Activated effector memory CD4-positive, alpha-beta T cell treated with Interleukin-2 at 50 U/mL for 16 hours (primary cell): Measurements from ENCODE around the gene EPAS1.

Experiments used
- DNase-seq: peaks from one replicate; pipeline ENCODE4 v3.0.0-alpha.2; 2020

EPAS1 gene

DNA sequence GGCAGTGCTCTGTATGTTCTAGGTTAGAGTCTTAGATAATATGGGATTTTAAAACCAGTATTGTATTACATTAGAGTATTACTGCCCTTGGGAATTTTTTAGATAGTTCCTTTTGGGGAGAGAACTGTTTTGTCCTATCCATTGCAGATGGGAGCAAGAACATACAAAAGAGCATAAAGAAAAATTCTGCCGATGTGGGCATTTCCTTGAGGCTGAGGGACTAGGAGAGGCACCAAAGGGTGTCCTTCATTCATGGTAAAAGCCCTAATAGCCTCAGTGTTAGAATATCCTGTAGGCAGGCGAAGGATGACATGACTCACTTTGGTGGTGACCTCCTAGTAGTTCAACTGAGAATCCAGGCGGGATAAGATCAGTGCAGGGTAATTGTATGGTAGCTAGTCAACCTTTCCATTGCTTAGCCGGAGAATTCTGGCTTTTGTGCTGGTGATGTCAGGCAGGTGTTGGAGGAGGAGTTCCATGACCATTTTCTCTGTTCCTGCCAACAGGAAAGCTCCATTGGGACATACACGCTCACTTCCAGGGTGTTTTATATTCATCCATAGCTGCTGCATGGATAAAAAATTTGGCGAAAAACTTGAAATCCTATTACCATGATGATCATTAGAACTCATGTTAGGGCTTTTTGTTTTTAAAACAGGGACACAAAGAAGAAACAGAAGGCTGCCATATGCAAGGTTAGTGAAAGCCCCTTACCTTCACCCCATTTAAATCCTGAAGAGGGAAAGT lies 28.1 kb downstream of the EPAS1 start:
- no peak for DNase-seq

DNA sequence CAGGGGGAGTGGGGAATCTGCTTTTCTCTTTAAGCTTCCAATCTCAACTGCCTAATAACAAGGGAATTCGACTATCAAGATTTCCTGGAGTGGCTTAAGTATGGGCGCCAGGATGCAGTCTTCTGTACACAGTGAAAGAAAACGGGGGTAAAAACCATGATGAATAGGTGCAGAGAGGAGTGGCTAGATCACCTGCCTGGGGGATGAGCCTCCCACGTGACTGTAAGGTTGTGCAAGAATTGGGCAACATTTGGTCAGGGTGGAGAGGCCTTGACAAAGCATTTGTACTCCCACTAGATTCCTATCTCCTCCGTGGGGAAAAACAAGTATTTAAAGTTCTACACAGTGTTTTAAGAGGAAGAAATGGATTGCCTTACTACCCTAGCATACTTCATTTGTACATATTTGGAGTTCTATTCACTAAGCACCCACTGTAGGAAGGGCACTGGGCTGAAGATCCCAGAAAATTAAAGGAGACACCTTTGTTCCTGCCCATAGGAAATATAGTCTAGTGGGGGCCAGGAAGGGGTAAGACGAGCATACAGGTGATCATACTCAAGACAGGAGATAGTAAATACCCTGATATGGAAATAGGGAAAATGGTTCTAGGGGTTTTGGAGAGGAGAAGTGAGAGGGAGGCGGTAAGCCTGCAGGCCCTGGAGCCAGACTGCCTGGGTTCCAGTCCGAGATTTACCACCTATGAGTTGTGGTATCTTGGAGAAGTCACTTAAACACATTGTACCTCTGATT lies 29.2 kb downstream of the EPAS1 start:
- DNase-seq = no peak

DNA sequence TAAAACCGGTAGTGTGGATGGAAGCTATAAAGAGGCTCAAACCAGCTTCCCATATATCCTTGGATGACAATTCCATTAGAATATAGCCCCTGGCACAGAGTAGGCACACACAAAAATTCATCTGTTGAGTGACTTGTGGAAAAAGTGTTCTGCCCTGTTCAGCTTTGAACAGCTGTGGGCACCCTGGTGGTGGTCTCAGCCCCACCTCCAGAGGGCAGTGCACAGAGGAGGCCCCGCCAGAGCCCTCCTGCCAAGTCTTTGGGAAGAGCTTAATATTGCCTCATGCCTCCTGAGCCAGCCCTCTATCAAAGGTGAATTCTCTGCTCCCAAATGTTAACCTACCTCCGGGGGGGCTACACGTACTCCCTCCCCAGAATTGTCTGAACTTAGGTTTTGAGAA lies 30.4 kb downstream of the EPAS1 start:
- DNase-seq = no peak

DNA sequence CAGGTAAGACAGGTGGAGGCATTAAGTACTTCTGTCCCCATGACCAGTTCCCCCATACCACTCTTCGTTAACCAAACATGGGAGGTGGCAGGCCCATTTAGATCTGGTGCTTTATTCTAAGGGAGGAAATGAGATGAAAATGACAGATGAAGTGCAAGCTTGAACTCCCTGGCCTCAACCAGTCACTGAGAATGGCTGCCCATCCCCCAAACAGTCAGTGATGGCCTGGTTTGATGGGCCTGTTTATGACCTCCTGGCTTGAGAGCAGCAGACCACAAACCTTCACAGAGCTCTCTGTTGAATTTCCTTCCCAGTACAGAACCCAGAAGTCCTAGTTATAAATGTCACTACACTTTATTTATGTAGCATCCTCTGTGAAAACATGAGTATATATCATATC lies 31.1 kb downstream of the EPAS1 start:
- DNase-seq = no peak

DNA sequence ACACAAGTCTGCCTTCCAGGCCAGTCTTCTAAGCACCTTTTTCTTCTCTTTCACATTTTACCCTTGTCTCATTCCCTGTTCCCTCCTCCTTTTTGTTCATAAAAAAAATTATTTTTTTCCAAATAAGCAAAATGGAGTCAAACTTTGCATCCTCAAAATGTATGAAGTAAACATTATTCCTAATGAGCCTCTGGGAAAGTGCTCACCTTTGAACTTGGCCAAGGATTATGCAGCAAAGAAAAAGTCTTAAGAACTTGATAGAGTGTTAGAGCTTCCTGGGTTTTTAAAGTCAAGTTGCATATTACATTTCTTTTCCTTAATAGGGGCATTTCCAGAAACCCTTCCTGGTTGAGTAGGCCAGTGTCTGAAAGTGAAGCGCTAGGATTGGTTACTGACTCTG lies 31.6 kb downstream of the EPAS1 start:
- DNase-seq = no peak

DNA sequence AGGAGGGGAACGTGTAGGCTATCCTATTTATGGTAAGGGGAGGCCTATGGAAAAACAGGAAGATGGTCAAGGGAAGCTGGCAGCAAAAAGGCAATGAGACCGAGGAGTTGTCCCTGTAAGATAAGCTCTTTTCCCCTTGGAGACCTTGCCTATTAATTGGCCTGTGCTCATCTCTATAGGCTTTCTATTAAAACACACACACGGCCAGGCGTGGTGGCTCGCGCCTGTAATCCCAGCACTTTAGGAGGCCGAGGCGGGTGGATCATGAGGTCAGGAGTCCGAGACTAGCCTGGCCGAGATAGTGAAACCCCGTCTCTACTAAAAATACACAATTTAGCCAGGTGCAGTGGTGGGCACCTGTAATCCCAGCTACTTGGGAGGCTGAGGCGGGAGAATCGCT lies 32.1 kb downstream of the EPAS1 start:
- no peak for DNase-seq

DNA sequence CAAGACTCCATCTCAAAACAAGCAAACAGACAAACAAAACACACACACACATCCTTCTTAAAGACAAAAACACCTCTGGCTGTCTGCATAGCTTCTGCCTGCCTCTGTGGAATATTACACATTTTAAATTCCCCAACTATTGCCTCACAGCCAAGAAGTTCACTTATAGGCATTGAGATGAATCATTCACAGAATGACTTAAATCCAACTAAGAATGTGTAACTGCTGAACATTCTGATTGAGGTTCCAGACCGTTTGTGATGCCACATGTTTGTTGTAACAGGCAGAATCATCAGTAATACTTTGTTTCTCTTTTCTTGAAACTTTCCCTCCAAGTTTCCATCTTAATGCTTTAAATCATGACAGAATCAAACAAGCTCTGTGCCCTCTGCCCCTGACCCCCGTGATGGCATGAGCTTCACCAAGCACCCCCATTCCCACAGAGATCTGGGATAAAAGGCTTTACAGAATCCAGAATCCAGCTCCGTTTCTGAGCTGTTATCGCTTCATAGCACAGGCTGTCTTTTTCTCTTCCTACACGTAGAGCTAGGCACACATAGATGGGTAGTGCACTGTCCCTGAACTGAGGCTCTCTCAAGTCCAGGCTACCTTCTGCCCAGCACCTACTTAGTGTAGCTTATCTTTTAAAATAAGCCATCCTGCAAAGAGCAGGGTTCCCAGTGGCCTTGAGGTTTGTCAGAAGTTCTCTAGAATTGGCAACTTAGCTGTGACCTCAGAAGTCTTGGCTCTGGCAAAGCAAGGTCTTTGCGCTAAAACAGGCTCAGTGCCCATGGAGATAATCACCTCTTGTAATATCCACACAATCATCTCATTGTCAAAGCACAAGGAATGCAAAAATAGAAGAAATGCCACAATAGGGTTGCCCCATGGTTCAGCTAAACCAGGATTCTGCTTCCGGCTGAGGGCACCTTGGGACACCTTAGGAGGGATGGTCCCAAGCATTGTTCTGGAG lies 32.9 kb downstream of the EPAS1 start:
- no peak for DNase-seq

DNA sequence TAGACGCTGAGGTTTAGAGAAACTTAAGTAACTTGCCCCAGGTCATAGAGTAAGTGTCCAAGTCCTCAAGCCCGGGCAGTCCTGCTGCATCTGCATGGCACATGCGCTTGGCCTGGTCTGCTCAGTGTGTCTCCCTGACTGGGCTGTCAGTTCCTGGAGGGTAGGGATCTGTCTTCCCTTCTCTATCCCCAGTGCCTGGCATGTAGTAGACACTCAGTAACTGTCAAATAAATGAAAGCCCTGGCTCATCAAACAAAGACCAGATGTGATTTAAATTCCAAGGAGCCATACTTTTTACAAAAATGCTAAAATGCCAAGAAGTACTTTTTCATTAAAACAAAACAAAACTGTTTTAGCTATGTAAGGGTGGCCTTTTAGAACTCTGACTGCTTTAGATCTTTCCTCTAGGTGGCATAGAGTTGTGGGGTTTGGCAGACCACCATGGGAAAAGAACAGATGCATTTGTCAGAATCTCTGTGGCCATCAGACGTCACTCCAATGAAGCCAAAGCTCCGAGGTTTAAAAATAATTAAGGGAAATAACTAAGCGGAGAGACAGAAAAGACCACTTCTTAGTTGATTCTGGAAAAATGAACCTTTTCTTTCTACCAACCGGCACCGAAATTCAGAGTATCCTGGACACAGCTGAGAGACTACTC lies 34.0 kb downstream of the EPAS1 start:
- no peak for DNase-seq

DNA sequence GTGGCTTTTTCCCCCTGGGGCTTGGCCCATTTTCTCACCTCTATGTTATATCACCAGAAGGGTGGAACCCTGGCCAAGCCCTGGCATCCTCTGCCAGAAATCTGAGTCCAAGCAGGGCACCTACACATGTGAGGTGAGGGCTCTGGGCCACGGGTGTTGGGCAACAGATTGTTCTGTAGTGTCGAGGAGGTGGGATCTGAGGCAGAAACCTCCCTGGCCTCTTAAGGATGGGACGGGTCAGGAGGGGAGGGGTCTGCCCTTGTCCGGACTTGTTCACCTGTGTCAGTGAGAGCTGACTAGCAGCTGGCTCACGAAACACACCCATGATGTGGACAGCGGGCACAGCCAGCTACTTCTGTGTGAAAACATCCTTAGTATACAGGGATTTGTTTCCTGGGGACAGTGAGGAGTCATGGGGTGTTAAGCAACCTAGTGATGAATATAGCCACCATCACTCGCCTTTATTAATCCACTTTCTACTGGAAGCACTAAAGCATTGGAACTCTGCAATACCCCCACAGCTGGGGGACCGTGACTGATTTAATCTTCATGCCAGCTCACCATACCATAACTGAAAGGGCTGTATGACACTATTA lies 35.6 kb downstream of the EPAS1 start:
- no peak for DNase-seq

DNA sequence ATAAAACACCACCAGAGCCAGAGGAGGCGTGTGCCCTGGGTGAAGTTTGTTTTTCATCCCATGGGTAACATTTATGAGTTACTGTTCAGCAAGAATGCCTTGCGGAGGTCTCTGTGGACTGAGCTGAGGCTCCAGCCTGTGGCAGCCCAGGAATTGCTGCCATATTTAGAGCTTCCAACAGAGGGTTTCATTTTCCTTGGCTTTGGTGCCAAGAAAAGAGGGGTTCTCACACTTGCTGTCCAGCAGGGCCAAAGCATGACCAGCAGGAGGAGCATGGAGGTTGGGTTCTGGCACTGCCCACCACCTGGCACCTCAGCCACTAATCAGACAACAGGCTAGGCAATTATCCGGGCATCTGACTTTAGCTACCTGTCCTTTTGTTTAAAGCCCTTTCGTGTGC lies 36.7 kb downstream of the EPAS1 start:
- DNase-seq = no peak

DNA sequence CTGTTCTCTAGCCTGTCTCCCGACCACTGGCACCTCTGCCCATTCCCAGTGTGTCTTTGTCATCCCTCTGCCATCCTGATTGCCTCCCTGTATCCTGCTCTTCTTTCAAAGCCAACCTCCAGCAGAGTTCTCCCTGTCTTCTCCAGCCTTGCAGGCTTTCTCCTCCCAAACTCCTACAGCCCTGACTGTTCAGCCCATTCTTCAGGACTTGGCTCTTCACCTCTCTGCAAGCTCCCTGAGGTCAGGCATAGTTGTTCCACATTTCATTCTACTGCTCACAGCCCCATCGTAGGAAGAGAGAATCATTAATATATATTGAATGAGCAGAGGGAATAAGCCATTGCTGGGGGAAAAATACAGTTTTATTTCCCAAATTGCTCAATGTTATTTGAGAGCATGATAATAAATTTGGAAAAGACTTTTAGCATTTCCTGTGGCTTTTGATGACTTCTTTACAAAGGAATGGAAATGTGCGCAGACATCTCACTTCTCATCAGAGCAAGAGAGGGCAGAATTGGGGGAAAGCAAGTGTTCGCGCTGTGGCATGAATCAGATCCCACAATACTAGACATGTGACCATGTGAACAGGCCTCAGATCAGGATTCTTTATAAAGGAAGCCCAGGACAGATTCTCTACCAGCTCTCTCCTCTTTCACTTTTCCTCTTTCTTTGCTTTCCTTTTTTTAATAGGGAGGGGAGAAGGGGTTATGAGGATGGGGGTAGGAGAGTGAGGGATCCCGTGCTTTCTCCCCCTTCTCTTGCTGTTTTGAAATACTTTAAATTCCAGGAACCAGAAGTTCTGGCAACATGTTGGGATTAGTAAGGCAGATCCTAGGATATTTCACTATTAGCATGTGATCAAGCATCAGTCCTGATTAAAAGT lies 37.4 kb downstream of the EPAS1 start:
- DNase-seq = no peak

DNA sequence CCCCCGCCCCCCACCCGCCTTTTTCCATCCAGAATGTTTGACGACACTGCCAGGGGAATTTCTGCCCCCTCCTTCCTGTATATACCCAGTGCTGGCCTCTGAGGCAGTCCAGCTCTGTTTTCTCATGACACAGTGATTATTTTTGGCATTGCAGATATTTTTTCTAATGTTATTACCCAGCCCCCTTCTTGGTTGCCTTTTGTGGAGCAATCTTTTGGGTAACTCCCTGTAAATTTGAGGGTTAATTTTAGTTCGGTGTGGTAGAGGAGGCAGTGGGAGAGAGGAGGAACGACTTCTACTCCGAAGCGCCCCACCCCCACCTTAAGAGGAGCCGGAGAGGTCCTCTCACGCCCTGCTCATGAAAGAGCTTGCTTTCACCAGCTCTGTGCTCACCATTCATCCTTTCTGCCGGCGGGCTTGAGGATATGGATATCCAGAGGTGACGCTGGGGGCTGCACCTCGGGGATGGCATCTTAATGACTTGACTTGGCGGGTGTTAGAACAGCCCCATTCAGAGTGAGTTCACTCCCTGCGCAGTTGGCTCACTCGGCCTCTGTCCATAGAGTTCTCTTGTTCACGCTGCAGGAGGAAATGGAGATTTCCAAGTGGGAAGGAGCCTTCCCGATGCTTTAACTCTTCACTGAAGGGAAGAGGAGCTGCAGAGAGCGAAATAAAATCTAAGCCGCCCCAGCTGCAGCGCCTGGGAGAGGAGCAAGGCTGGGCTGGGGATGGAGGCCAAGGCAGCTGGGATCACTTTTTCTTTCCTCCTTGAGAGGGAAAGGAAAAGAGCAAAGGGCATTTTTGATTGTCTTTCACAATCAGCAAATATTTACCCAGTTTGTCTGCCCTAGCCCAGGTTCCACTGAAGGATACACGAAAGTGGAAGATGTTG lies 38.4 kb downstream of the EPAS1 start:
- DNase-seq = no peak

DNA sequence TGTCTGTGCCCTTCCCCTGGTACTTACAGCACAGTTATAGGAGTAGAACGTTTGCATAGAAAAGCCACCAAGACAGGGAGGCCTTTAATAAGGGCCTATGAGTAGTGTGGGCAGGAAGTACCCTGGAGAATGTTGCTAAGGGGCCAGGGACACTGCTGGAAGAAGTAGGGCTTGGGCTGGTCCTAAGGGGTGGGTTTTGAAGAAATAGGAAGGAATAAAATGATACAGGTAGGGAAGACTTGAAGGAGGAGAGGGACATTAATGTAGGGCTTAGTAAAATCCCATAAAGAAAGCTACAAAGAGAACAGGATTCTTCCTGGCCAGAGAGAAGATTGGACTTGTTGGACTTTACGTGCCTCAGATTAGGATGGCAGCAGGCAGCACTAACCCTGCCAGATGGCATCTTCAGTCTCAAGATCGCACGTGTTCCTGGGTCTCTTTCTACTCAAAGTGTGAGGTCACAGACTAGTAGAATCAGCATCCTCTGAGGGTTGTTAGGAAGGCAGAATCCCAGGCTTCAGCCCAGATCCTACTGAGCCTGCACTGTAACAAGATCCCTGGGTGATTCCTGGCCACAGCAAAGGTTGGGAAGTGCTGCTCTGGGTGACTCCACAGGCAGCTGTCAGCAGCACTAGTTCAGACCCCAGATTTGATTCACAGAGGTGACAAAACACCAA lies 39.2 kb downstream of the EPAS1 start:
- no peak for DNase-seq

DNA sequence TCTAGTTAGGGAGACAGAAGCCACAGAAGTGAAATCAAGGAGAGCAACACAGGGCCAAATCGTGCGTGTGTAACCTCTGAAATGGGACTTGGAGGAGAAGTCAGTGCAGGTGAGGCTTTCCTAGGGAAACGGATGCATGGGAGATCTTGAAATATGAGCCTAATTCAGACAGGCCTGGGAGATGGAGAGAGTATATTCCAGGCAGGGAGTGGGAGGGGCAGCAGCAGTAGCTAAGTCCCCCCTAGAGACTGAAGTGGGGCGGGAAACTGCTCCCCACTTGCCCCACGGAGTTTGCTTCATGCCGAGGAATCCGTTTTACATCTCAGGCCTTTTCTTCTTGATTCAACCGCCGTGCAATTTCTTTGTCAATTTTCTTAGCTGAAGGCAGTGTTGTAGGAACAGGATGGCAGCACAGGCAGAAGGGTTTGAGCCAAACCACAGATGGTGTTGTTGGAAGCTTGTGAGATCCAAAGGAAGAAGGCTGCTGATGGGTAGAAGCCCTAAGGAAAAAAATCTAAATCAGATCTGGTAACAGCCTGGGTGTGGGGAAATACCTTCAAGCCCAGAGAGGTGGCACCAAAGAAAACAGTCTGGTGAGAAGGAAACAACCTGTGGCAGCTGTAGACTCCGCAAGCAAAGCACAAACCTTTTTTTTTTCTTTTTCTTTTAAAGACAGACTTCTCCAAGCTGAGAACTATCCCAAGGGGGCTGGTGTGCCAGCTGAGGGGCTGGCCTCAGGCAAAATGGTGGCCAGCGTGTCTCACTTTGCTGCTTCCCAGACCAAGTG lies 40.2 kb downstream of the EPAS1 start:
- no peak for DNase-seq

DNA sequence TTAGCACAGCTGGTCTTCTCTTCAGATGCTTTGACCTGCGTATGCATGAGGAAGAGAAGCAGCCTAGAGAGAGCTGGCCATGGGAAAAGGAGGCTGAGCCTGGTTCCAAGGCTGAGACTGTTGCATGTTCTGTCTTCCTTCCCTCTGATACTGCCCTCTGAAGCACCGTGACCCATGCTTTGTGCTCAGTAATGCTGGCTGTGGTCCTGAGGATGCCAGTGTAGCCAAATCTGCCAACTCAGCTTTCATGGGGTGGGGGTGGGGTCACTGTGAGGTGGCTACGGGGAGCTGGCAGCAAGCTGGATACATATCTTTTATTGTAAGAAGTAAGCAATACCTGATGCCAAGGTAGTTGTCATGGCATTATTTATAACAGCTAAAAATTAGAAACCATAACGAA lies 41.5 kb downstream of the EPAS1 start:
- DNase-seq = no peak

DNA sequence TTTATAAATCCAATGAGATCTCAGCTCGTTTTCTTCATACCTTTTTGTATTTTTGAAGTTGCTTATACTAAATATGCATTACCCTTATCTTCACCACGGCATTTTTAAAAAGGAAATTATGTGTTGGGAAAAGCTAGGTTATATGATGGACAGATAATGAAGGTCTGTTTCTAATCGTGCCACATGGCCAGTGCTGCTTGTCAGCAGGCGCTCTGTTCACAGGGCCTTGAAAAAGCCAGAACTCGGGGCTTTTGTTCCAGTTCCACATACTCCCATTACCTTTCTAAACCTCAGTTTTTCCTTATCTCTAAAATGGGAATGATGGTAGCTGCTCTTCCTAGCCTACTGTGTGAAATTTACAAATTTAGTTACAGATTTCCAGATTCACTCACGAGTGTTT lies 42.0 kb downstream of the EPAS1 start:
- DNase-seq = no peak

DNA sequence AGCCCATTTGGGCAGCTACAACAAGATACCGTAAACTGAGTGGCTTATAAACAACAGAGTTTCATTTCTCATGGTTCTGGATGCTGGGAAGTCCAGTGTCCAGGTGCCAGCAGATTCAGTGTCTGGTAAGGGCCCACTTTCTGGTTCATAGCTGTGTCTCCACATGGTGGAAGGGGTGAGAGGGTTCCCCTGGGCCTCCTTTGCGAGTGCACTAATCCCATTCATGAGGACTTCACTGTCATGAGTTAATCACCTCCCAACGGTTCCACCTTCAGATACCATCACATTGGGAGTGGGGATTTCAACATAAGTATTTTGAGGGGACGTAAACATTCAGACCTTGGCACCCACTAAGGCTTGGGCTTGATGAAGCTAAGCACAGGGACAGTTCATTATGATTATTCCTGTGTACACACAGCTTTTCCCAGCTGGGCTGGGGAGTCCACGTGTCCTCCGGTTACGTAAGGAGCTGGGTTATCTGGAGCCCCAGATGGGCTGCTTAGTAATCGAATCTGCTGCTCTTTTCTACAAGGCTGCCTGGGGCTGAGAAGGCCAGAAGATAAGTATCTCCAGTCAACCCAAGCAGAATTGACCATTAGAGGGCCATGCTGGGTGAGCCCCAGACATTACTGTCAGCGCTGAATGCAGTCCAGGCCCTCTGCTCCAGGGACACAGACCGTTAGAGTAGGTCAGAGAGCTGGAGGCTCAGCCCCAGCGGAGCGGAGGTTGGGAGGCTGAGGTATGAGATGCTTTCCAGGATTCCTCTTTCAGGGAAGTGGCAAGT lies 42.7 kb downstream of the EPAS1 start:
- no peak for DNase-seq
